Measurements from ENCODE around the gene DCAF11. TPM values are rescaled to one million over a fixed set of nuclear protein-coding genes. Genes with fewer than 3 reads are reported as not detected.
A peak's percentile ranks its signal among the peaks of the same experiment; 100 is the strongest.

DCAF11 gene
- total and polyA plus RNA-seq, 2 donors (not counting 1 experiment from before 2014, with no cell fraction given) = 64.5 to 96.3 TPM

DNA sequence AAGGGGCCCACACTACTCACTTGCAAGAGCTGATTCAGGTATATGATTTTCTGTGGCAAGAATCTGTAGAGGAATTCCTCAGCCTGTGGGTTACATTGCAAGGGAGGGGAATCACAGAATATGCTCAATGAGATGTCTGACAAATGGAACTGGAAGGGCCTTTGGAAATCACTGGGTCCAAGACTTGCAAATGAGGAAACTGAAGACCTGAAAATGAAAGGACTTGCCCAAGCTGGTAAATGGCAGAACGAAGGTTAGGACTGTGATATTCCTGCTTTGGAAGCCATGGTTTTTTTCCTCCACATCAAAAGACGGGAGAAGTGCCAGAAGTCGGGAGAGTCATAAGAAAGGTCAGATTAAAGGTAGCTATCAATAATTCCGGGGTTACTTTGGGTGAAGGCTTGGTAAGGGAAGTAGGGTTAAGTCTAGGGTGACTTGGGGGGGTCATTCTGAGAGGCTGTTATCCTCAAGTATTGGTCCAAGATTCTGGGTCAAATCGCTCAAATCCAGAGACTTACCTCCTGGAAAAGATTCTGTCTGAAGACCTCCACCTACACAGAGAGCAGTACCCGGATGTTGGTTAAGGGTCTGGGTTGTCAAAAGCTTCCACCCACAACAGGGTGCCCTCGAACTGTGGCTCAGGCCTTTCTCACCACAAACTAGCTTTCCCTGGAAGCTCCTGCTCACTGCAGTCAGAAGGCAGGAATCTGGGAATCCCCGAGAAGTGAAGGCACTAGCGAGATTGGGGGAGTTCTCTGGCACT lies 31.3 kb downstream of the DCAF11 start:
- H3K27ac ChIP-seq (ENCODE audit: low read length in 2 of 2) = peak overlapping the region; percentile 77 to 90
- peaks cover 75% of the 10 kb centered on the region for H3K79me2 ChIP-seq (ENCODE audit: control insufficient read depth, insufficient read depth, low read length)
- ATAC-seq (ENCODE audit: low read depth) (no peak), DNase-seq (no peak)
- peaks cover 58% of the 10 kb centered on the region for H3K4me1 Mint-ChIP-seq
- intact Hi-C loops (cut with micrococcal nuclease) = loop anchor here (1.0 to 10.0 kb wide), 7 partner anchors 10 to 1051 kb away; partner anchors contain the start of genes ACIN1, C14orf119, GMPR2 and IPO4
- peaks cover 25 to 41% of the 10 kb centered on the region in 2 donors for H3K4me1 ChIP-seq (ENCODE audit: control insufficient read depth in 2 of 2, insufficient read depth in 2 of 2, low read length in 2 of 2)
- no peaks in the 10 kb centered on the region for H3K9me3 Mint-ChIP-seq (ENCODE audit: insufficient read depth)
- TF ChIP-seq, protein P1, sequence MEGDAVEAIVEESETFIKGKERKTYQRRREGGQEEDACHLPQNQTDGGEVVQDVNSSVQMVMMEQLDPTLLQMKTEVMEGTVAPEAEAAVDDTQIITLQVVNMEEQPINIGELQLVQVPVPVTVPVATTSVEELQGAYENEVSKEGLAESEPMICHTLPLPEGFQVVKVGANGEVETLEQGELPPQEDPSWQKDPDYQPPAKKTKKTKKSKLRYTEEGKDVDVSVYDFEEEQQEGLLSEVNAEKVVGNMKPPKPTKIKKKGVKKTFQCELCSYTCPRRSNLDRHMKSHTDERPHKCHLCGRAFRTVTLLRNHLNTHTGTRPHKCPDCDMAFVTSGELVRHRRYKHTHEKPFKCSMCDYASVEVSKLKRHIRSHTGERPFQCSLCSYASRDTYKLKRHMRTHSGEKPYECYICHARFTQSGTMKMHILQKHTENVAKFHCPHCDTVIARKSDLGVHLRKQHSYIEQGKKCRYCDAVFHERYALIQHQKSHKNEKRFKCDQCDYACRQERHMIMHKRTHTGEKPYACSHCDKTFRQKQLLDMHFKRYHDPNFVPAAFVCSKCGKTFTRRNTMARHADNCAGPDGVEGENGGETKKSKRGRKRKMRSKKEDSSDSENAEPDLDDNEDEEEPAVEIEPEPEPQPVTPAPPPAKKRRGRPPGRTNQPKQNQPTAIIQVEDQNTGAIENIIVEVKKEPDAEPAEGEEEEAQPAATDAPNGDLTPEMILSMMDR (IDR thresholded peaks at IDR 0.05) = no peak
- no peak for TF ChIP-seq EZH2 (IDR thresholded peaks at IDR 0.05; ENCODE audit: borderline replicate concordance, insufficient read depth, low read depth, low read length, poor library complexity, severe bottlenecking)
- no peaks in the 10 kb centered on the region for H3K27me3 Mint-ChIP-seq
- peaks cover 37% of the 10 kb centered on the region for H4K20me1 ChIP-seq (ENCODE audit: control insufficient read depth, insufficient read depth, low read length, poor library complexity, severe bottlenecking)
- peak overlapping the region; percentile 90 for H3K4me2 ChIP-seq (replicated peaks; ENCODE audit: low read depth, low read length, poor library complexity, severe bottlenecking)
- CTCF ChIA-PET = interaction anchor here (1.1 to 6.2 kb wide), 9 partner anchors 9 to 54 kb away, joined by 3 to 62 read pairs (median 7); partner anchors contain the start of genes DCAF11, IRF9, NRL and PSME1
- peak overlapping the region; percentile 83 for H2AFZ ChIP-seq (ENCODE audit: insufficient read depth, low read depth, low read length, poor library complexity, severe bottlenecking)
- no peaks in the 10 kb centered on the region for H3K9me3 ChIP-seq (ENCODE audit: control extremely low read depth in 1 of 3, control insufficient read depth in 2 of 3, insufficient read depth in 1 of 3, low read length in 2 of 3)
- no peaks in the 10 kb centered on the region for H3K27me3 ChIP-seq (replicated peaks in 1 of 4; ENCODE audit: control extremely low read depth in 1 of 4, control insufficient read depth in 3 of 4, insufficient read depth in 4 of 4, low read length in 3 of 4)
- peaks cover 0 to 46% of the 10 kb centered on the region in 2 experiments for H3K36me3 ChIP-seq (replicated peaks in 1 of 2; ENCODE audit: control extremely low read depth in 1 of 2, control insufficient read depth in 1 of 2, extremely low read depth in 1 of 2, insufficient read depth in 2 of 2, low read length in 1 of 2)
- H3K4me3 ChIP-seq (ENCODE audit: control extremely low read depth in 1 of 5, extremely low read depth in 1 of 5, insufficient read depth in 1 of 5, low read depth in 2 of 5, low read length in 4 of 5) = peak overlapping the region; percentile 83 to 95 (median 94)
- H3K9ac ChIP-seq (ENCODE audit: low read length) = peak overlapping the region; percentile 83
- peak overlapping the region; percentile 95 for H3K27ac Mint-ChIP-seq
- H3K4me3 Mint-ChIP-seq = peak overlapping the region; percentile 95
- 20% methylated on average over 4 of the region's 9 CpGs for WGBS (ENCODE audit: insufficient coverage)
- POLR2A ChIA-PET = interaction anchor here (1.0 to 4.1 kb wide), 10 partner anchors 7 to 286 kb away, joined by 3 to 43 read pairs (median 8); partner anchors contain the start of genes CHMP4A, DCAF11, IRF9 and NRL
